Calu3 (cell line): ENCODE results near the gene ZNF25. TPM values are rescaled to one million over a fixed set of nuclear protein-coding genes. Genes with fewer than 3 reads are reported as not detected.
"Not testable (repeated sequence)": the region's sequence is repeated elsewhere in the genome, so short reads cannot be mapped to it uniquely, and the experiment has no call there.

Experiments
- BruUV-seq: library from RNA; stranded (reverse); fragments of 400-500 nt; replicated peaks from 2 replicates; lab custom pipeline; 2021; lab: Mats Ljungman, UMichigan
- CTCF ChIA-PET: fragments of 300-600 bp; sonication (Branson Sonifier 250); formaldehyde crosslinking; loops from one replicate; lab custom pipeline; 2022; ENCODE audit warnings: antibody characterized with exemption; lab: Charles Lee
- DNase-seq: peaks from one replicate; pipeline ENCODE4 v3.0.0; 2022
- H3K27ac Mint-ChIP-seq: one replicate; pipeline ENCODE4 v1.8.0; 2022; ENCODE audit warnings: mixed read lengths; ENCODE audit not compliant: unreplicated experiment
- H3K27me3 Mint-ChIP-seq: one replicate; pipeline ENCODE4 v1.8.0; 2022; ENCODE audit warnings: mixed read lengths; ENCODE audit not compliant: unreplicated experiment
- H3K36me3 Mint-ChIP-seq: one replicate; pipeline ENCODE4 v1.8.0; 2022; ENCODE audit warnings: mild to moderate bottlenecking, moderate library complexity, mixed read lengths; ENCODE audit not compliant: insufficient read depth, unreplicated experiment
- H3K4me1 Mint-ChIP-seq: one replicate; pipeline ENCODE4 v1.8.0; 2022; ENCODE audit warnings: mild to moderate bottlenecking, low read depth, mixed read lengths; ENCODE audit not compliant: unreplicated experiment
- H3K4me3 Mint-ChIP-seq: one replicate; pipeline ENCODE4 v1.8.0; 2022; ENCODE audit warnings: mild to moderate bottlenecking, low read depth, moderate library complexity, mixed read lengths; ENCODE audit not compliant: unreplicated experiment
- H3K9me3 Mint-ChIP-seq: one replicate; pipeline ENCODE4 v1.8.0; 2022; ENCODE audit warnings: low read depth, mixed read lengths; ENCODE audit not compliant: unreplicated experiment
- CTCF ChIP-seq: fragments of 200-600 bp; IDR thresholded peaks from one replicate; pipeline ENCODE4 v1.8.0; 2022; ENCODE audit warnings: antibody characterized with exemption; ENCODE audit not compliant: unreplicated experiment
- intact Hi-C: fragments of 100-400 bp; cut with micrococcal nuclease; formaldehyde crosslinking; loops from one replicate; pipeline ENCODE4 v1.10.0; 2022; ENCODE audit not compliant: unreplicated experiment
- total RNA-seq: library from RNA; stranded (reverse); gene quantifications from 2 replicates; pipeline ENCODE4 v1.2.3, GENCODE V29; 2022

The ZNF25 gene
- total RNA-seq, 1 experiment from 2014 or later, result 2.8 TPM

DNA sequence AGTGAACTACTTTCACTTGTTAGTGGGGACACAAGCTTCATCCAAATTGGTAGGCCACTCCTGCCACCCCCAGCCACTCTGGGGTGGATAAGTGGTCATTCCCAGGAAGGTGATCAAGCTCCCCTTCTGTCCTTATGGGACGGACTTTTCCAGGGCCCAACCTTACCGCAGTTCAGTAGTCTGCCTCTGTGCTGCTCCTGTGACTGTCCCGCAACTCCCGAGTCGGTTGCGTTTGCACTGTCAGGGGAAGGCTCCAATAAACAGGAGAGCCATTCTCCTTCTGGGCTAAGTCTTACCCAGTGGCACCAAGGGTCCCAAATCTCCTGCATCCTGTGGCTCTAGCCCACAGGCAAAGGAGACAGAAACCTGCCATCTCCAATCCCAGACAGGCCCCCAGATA, 26.6 kb upstream of the ZNF25 start:
- Mint-ChIP-seq H3K36me3 (no peaks in the 10 kb centered on the region), H3K9me3 (no peaks in the 10 kb centered on the region), H3K4me1 (no peaks in the 10 kb centered on the region), H3K27me3 (no peaks in the 10 kb centered on the region), H3K27ac (no peak overlapping the region), H3K4me3 (no peak overlapping the region)
- BruUV-seq, result no TSS peak
- TF ChIP-seq CTCF, result no peak
- CTCF ChIA-PET, result interaction anchor here (0.5 kb wide), 1 partner anchor 15 kb away, joined by 4 read pairs; no protein-coding TSS in a partner anchor
- DNase-seq, result no peak
- intact Hi-C loops, result no loop called here

DNA sequence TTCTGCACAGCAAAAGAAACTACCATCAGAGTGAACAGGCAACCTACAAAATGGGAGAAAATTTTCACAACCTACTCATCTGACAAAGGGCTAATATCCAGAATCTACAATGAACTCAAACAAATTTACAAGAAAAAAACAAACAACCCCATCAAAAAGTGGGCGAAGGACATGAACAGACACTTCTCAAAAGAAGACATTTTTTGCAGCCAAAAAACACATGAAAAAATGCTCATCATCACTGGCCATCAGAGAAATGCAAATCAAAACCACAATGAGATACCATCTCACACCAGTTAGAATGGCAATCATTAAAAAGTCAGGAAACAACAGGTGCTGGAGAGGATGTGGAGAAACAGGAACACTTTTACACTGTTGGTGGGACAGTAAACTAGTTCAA, 24.0 kb upstream of the ZNF25 start:
- intact Hi-C loops, DNase-seq, H3K36me3 Mint-ChIP-seq, H3K4me3 Mint-ChIP-seq, BruUV-seq, H3K4me1 Mint-ChIP-seq, H3K27ac Mint-ChIP-seq, H3K27me3 Mint-ChIP-seq, H3K9me3 Mint-ChIP-seq, CTCF ChIA-PET: not testable (repeated sequence)

GRCh38 chr10:37998920-37999319, 22.5 kb upstream of the ZNF25 start:
- H3K27me3 Mint-ChIP-seq, BruUV-seq, DNase-seq, CTCF ChIA-PET, H3K9me3 Mint-ChIP-seq, H3K4me3 Mint-ChIP-seq, H3K36me3 Mint-ChIP-seq, H3K27ac Mint-ChIP-seq, intact Hi-C loops, H3K4me1 Mint-ChIP-seq: not testable (repeated sequence)

- no peak for TF ChIP-seq CTCF
- BruUV-seq, result no TSS peak
- H3K27me3 Mint-ChIP-seq, result no peaks in the 10 kb centered on the region
- CTCF ChIA-PET, result no interaction called here
- peaks cover 5% of the 10 kb centered on the region for H3K9me3 Mint-ChIP-seq
- intact Hi-C loops, result no loop called here
- DNase-seq, result no peak
- H3K4me3 Mint-ChIP-seq, result no peak overlapping the region
- H3K36me3 Mint-ChIP-seq, result no peaks in the 10 kb centered on the region
- no peaks in the 10 kb centered on the region for H3K4me1 Mint-ChIP-seq
- no peak overlapping the region for H3K27ac Mint-ChIP-seq
Observed at GRCh38 chr10:37992083-37992482, 15.6 kb upstream of the ZNF25 start.

DNA sequence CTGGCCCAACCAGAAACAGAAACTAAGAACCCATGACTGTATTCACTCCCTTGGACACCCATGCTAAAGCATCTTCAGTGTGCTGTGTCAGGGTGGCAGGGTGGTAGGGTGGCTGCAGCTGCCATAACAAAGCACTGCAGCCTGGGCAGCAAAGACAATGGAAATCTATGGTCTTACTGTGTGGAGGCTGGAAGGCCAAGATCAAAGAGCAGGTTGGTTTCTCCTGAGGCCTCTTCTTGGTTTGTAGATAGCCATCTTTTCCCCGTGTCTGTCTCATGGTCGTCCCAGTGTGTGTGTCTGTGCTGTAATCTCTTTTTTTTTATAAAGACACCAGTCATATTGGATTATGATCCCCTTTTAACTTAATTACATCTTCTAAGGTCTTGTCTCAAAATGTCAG, 15.2 kb upstream of the ZNF25 start:
- CTCF ChIA-PET, result no interaction called here
- no peaks in the 10 kb centered on the region for H3K4me1 Mint-ChIP-seq
- BruUV-seq, result no TSS peak
- H3K27me3 Mint-ChIP-seq, result no peaks in the 10 kb centered on the region
- no peak overlapping the region for H3K27ac Mint-ChIP-seq
- TF ChIP-seq CTCF, result no peak
- H3K36me3 Mint-ChIP-seq, result no peaks in the 10 kb centered on the region
- H3K9me3 Mint-ChIP-seq, result peaks cover 7% of the 10 kb centered on the region
- no peak for DNase-seq
- intact Hi-C loops, result no loop called here
- H3K4me3 Mint-ChIP-seq, result no peak overlapping the region
